ENCODE measurements around the gene C1QL4.
A peak's percentile ranks its signal among the peaks of the same experiment; 100 is the strongest.

GRCh38 chr12:49335955-49336644 is 888 bp downstream of the C1QL4 start:
- no peak for TF ChIP-seq TAF1 (IDR thresholded peaks at IDR 0.05; ENCODE audit: low read depth, low read length)
- no peak for TF ChIP-seq SRF (IDR thresholded peaks at IDR 0.05; ENCODE audit: low read depth, low read length)
- TF ChIP-seq YY1 (IDR thresholded peaks at IDR 0.05; ENCODE audit: low read depth, low read length): peak; percentile 50; the same call in 1 of the 2 replicates
- no peak for TF ChIP-seq NRF1 (IDR thresholded peaks at IDR 0.05; ENCODE audit: low read depth, low read length)

All from H1 (cell line).